ENCODE results near the gene OR51T1. TPM values are rescaled to one million over a fixed set of nuclear protein-coding genes. Genes with fewer than 3 reads are reported as not detected.
A peak's percentile ranks its signal among the peaks of the same experiment; 100 is the strongest.

Gene OR51T1
- total RNA-seq, result not detected
- polyA plus RNA-seq (2013, experiment 1 of 2), result not detected
- polyA plus RNA-seq (2013, experiment 2 of 2), result not detected
- long read RNA-seq, experiment 1, result 0 reads
- long read RNA-seq, experiment 2, result 0 reads
- long read RNA-seq, experiment 3, result 0 reads
- long read RNA-seq, experiment 4, result 0 reads

- Mint-ChIP-seq H3K9me3 (no peaks in the 10 kb centered on the region), H3K4me1 (no peaks in the 10 kb centered on the region), H3K27ac (no peak within 1 kb of the TSS), H3K4me3 (no peak within 1 kb of the TSS), H3K27me3 (ENCODE audit: insufficient read depth) (no peaks in the 10 kb centered on the region), H3K36me3 (ENCODE audit: low read depth) (no peaks in the 10 kb centered on the region)
- no peaks in the 10 kb centered on the region for H3K9me3 ChIP-seq (ENCODE audit: control insufficient read depth, low read length)
- no peak within 1 kb of the TSS for H3K4me3 ChIP-seq (ENCODE audit: low read length)
- WGBS, 2 experiments (ENCODE audit: insufficient coverage in 1 of 2, insufficient read length in 1 of 2), result 87 to 91% methylated on average over 8 of the region's 8 CpGs
- DNase-seq, result no peak
- no peaks in the 10 kb centered on the region for H3K36me3 ChIP-seq (ENCODE audit: control insufficient read depth, insufficient read depth, low read length)
- TF ChIP-seq CTCF (conservative IDR thresholded peaks at IDR 0.05), result no peak
- no peak within 1 kb of the TSS for H3K27ac ChIP-seq (ENCODE audit: low read depth, low read length)
- no peak within 1 kb of the TSS for H3K9ac ChIP-seq (ENCODE audit: extremely low read depth, low read length, poor library complexity, severe bottlenecking)
- no peaks in the 10 kb centered on the region for H3K4me1 ChIP-seq (ENCODE audit: control insufficient read depth, insufficient read depth, low read length)
- no peaks in the 10 kb centered on the region for H3K27me3 ChIP-seq (ENCODE audit: control insufficient read depth, insufficient read depth, low read length, poor library complexity, severe bottlenecking)
Measured at GRCh38 chr11:4881860-4882500, at the start of gene OR51T1. Gene OR51T1 (plus strand): TSS chr11:4881900. CDS start chr11:4881900, 0 bp downstream.

- DNase-seq, result peak; percentile 61
- Mint-ChIP-seq H3K36me3 (ENCODE audit: low read depth) (no peaks in the 10 kb centered on the region), H3K27ac (no peak overlapping the region), H3K4me1 (peaks cover 4% of the 10 kb centered on the region), H3K9me3 (peaks cover 8% of the 10 kb centered on the region), H3K27me3 (ENCODE audit: insufficient read depth) (no peaks in the 10 kb centered on the region), H3K4me3 (no peak overlapping the region)
- H3K27ac ChIP-seq (ENCODE audit: low read depth, low read length), result no peak overlapping the region
- H3K27me3 ChIP-seq (ENCODE audit: control insufficient read depth, insufficient read depth, low read length, poor library complexity, severe bottlenecking), result no peaks in the 10 kb centered on the region
- no peaks in the 10 kb centered on the region for H3K4me1 ChIP-seq (ENCODE audit: control insufficient read depth, insufficient read depth, low read length)
- no peak overlapping the region for H3K9ac ChIP-seq (ENCODE audit: extremely low read depth, low read length, poor library complexity, severe bottlenecking)
- 98 to 100% methylated on average over 1 to 2 of the region's 2 CpGs for WGBS, 2 experiments (ENCODE audit: insufficient coverage in 1 of 2, insufficient read length in 1 of 2)
- peak; percentile 57 for TF ChIP-seq CTCF (conservative IDR thresholded peaks at IDR 0.05)
- no peaks in the 10 kb centered on the region for H3K9me3 ChIP-seq (ENCODE audit: control insufficient read depth, low read length)
- H3K36me3 ChIP-seq (ENCODE audit: control insufficient read depth, insufficient read depth, low read length), result no peaks in the 10 kb centered on the region
- no peak overlapping the region for H3K4me3 ChIP-seq (ENCODE audit: low read length)
Measured at GRCh38 chr11:4839851-4840549, 41.7 kb upstream of the OR51T1 start.

- no peak within 1 kb of the TSS for H3K4me3 Mint-ChIP-seq
- Histone ChIP-seq H3K9ac (ENCODE audit: extremely low read depth, low read length, poor library complexity, severe bottlenecking) (no peak within 1 kb of the TSS), H3K4me1 (ENCODE audit: control insufficient read depth, insufficient read depth, low read length) (no peaks in the 10 kb centered on the region), H3K9me3 (ENCODE audit: control insufficient read depth, low read length) (no peaks in the 10 kb centered on the region), H3K27me3 (ENCODE audit: control insufficient read depth, insufficient read depth, low read length, poor library complexity, severe bottlenecking) (no peaks in the 10 kb centered on the region), H3K27ac (ENCODE audit: low read depth, low read length) (no peak within 1 kb of the TSS), H3K4me3 (ENCODE audit: low read length) (no peak within 1 kb of the TSS), H3K36me3 (ENCODE audit: control insufficient read depth, insufficient read depth, low read length) (no peaks in the 10 kb centered on the region)
- H3K4me1 Mint-ChIP-seq, result no peaks in the 10 kb centered on the region
- WGBS, 2 experiments (ENCODE audit: insufficient coverage in 1 of 2, insufficient read length in 1 of 2), result 90 to 92% methylated on average over 6 to 9 of the region's 9 CpGs
- no peaks in the 10 kb centered on the region for H3K27me3 Mint-ChIP-seq (ENCODE audit: insufficient read depth)
- H3K27ac Mint-ChIP-seq, result no peak within 1 kb of the TSS
- H3K9me3 Mint-ChIP-seq, result peaks cover 3% of the 10 kb centered on the region
- peak; percentile 44 for TF ChIP-seq CTCF (conservative IDR thresholded peaks at IDR 0.05)
- H3K36me3 Mint-ChIP-seq (ENCODE audit: low read depth), result no peaks in the 10 kb centered on the region
- no peak for DNase-seq
Measured at GRCh38 chr11:4848908-4849532, 32.7 kb upstream of the OR51T1 start, which contains the start of gene OR51S1. Gene OR51S1 (minus strand): TSS chr11:4849208. CDS start chr11:4849208, 0 bp downstream.
